Mucosa of rectum (tissue), 2 donors: Measurements from ENCODE around the gene ANKS1A.

Source experiments
- H3K27ac ChIP-seq, 2 donors: one replicate each; pipeline ENCODE4 v1.7.0; 2013; ENCODE audit warnings: inconsistent platforms in 2 of 2, low read depth in 2 of 2, low read length in 2 of 2
- H3K27me3 ChIP-seq, 2 donors: one replicate each; pipeline ENCODE4 v1.7.0; 2013; ENCODE audit warnings: low read length in 2 of 2; ENCODE audit not compliant: control insufficient read depth in 2 of 2, insufficient read depth in 2 of 2
- H3K36me3 ChIP-seq, 2 donors: one replicate each; pipeline ENCODE4 v1.7.0; 2013; ENCODE audit warnings: low read length in 2 of 2; ENCODE audit not compliant: control insufficient read depth in 2 of 2, insufficient read depth in 2 of 2
- H3K4me1 ChIP-seq, 2 donors: one replicate each; pipeline ENCODE4 v1.7.0; 2013; ENCODE audit warnings: low read length in 2 of 2, mild to moderate bottlenecking in 1 of 2; ENCODE audit not compliant: control insufficient read depth in 2 of 2, insufficient read depth in 2 of 2
- H3K4me3 ChIP-seq, 2 donors: one replicate each; pipeline ENCODE4 v1.7.0; 2013; ENCODE audit warnings: low read length in 2 of 2
- H3K9ac ChIP-seq, 2 donors: one replicate each; pipeline ENCODE4 v1.7.0; 2013; ENCODE audit warnings: low read length in 2 of 2, low read depth in 1 of 2, mild to moderate bottlenecking in 1 of 2
- H3K9me3 ChIP-seq, 2 donors: one replicate each; pipeline ENCODE4 v1.7.0; 2013; ENCODE audit warnings: low read length in 2 of 2; ENCODE audit not compliant: control insufficient read depth in 2 of 2
- donor health status: healthy.
- donor health status: Normal muscosa, but diverticular disease.

ANKS1A gene

DNA sequence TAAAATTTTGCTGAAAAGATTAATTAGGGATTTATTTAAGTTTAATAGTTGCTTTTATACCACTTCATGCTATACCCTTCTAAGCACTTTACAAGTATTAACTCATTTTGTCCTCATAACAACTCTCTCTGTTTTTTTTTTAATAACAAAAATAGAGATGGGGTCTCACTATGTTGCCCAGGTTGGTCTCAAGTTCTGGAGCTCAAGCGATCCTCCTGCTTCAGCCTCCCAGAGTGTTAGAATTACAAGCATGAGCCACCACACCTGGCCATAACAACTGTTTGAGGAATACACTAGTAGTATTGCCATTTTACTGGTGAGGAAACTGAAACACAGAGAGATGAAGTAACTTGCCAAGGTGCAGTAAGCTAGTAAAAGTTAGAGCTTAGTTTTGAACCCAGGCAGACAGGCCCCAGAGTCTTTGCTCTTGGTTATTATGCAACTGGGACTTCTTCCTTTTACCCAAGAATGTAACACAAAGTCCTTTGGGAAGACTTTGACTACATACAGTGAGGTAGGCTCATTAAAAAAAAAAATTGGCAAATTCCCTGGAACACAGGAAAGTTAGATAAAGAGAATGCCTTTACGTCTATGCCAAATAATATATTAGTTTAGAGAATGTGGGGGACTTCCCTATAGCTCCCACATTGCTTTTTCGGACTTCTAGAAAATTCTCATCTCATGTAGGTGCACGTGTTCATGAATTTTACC, 11.4 kb downstream of the ANKS1A start:
- no peak overlapping the region for H3K4me3 ChIP-seq
- no peaks in the 10 kb centered on the region for H3K27me3 ChIP-seq
- no peaks in the 10 kb centered on the region for H3K9me3 ChIP-seq
- no peaks in the 10 kb centered on the region for H3K4me1 ChIP-seq
- no peak overlapping the region for H3K9ac ChIP-seq
- no peak overlapping the region for H3K27ac ChIP-seq
- H3K36me3 ChIP-seq, result no peaks in the 10 kb centered on the region

DNA sequence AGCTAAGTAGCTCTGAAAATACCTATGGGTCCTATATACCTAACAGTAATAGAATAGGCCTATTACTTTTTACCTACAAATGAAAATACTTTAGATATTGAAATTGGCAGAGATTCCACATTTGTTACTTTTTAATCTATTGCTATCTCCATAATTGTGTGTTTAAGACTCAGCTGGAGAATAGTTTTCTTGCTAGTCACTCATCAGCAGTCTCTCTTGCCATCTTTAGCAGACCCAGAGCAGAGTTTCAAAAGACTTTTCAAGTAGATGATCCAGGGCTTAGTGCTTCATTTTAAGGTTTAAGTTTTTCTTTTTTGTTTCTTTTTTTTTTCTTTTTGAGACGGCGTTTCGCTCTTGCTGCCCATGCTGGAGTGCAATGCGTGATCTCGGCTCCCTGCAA, 12.9 kb downstream of the ANKS1A start:
- Histone ChIP-seq H3K9me3 (no peaks in the 10 kb centered on the region), H3K36me3 (no peaks in the 10 kb centered on the region), H3K9ac (no peak overlapping the region), H3K4me1 (no peaks in the 10 kb centered on the region), H3K4me3 (no peak overlapping the region), H3K27me3 (no peaks in the 10 kb centered on the region), H3K27ac (no peak overlapping the region)

DNA sequence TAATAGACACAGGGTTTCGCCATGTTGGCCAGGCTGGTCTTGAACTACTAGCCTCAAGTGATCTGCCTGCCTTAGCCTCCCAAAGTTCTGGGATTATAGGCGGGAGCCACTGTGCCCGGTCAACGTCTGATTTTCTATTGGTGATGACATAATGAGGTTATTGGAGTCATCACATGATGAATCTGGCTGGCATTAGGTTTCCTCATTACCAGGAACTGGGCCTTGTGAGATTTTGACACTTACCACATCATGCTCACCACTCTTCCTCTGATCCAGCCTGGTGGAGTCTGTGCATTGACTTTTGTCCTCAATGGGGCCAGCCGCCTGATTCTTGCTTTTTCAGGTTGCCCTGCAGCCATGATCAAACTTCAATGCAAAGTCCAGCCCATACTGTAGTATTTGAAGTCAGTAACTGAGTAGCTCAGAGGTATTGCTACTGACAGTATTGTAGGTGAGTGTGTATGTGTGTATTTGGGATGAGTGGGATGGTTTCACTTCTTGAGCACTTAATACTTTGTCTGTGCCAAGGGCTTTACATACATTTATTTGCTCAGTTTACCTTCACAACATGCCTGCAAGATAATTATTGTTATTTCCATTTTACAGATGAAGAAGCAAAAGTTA, 16.0 kb downstream of the ANKS1A start:
- Histone ChIP-seq H3K4me3 (no peak overlapping the region), H3K27ac (no peak overlapping the region), H3K27me3 (no peaks in the 10 kb centered on the region), H3K4me1 (no peaks in the 10 kb centered on the region), H3K9ac (no peak overlapping the region), H3K36me3 (no peaks in the 10 kb centered on the region), H3K9me3 (no peaks in the 10 kb centered on the region)

DNA sequence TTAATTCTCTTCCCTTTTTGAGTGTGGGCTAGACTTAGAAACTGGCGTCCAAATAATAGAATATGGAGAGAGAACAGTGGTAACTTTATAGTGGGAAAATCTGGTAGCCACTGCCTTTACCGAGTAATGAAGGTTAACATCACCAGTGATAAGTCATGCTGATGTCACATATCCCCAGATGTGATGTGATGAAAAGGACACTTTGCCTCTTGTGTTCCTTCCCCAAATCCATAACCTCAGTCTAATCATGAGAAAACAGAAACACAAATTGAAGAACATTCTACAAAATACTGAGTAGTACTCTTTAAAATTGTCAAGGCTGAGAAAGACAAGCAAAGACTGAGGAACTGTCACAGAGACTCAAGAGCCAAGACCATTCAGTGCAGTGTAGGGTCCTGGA, 17.8 kb downstream of the ANKS1A start:
- Histone ChIP-seq H3K4me1 (no peaks in the 10 kb centered on the region), H3K4me3 (no peak overlapping the region), H3K27ac (no peak overlapping the region), H3K27me3 (no peaks in the 10 kb centered on the region), H3K9me3 (no peaks in the 10 kb centered on the region), H3K9ac (no peak overlapping the region), H3K36me3 (no peaks in the 10 kb centered on the region)

DNA sequence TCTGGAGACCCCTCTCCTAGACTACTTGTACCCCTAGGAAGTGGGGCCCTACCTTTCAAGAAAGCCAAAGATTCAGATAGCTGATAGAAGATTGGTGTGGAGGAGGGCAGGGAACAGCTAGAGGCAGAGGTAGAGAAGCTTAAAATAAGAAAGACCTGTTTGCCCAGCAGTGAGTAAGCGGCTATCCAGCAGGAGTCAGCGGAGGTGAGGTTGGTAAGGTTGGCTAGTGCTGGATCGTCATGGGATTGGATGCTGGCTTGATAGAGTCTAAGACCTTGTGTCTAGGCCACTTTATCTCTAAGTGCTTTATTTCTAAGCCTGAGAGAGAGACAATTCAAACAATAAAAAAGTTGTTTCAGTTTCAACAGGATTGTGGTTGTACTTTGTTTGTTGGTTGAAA, 19.1 kb downstream of the ANKS1A start:
- no peaks in the 10 kb centered on the region for H3K4me1 ChIP-seq
- H3K9ac ChIP-seq, result no peak overlapping the region
- no peak overlapping the region for H3K27ac ChIP-seq
- no peaks in the 10 kb centered on the region for H3K36me3 ChIP-seq
- H3K27me3 ChIP-seq, result no peaks in the 10 kb centered on the region
- H3K4me3 ChIP-seq, result no peak overlapping the region
- no peaks in the 10 kb centered on the region for H3K9me3 ChIP-seq

DNA sequence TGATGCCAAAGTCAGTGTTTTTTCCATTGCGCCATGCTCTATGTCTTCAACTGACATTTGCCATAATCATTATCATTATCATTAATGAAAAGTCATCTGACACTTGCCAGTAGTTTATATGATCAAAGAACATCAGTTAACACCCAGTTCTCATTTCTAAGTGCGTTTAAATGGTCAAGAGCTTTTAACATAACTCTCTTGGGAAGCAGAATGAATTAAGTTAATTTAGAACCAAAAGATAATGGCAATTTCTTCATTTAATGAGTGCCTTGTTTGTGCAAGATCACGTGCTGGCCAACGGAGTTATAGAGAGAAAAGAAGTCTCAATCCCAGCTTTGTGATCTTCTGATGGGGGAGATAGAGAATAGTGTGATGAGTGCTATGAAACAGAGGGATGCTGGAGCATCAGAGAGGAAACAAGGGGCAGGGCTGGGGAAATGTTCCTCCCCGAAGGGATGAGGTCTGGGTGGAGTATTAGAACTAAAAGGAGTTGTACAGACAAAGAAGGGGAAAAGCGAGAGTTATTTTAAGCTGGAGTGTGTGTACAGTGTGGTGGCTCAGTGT, 20.3 kb downstream of the ANKS1A start:
- H3K36me3 ChIP-seq, result no peaks in the 10 kb centered on the region
- no peaks in the 10 kb centered on the region for H3K9me3 ChIP-seq
- no peaks in the 10 kb centered on the region for H3K27me3 ChIP-seq
- no peak overlapping the region for H3K4me3 ChIP-seq
- no peak overlapping the region for H3K9ac ChIP-seq
- no peaks in the 10 kb centered on the region for H3K4me1 ChIP-seq
- H3K27ac ChIP-seq, result no peak overlapping the region

DNA sequence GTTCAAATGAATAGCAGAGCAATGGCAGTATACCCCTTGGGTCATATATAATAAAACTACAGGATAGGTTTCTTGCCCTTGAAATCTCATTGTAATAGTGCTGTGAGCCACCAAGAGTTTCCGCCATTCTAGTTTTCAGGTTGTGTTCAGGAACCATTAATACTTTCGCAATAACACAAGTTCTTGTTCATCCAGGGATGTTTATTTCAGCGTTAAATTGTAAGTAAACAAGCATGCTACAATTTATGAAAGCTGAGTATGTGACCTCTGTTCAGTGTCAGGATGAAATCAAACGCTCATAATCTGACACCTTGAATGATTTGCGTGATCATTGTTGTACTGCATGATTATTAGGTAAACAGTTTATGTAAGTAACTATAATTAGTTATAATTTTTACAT, 22.8 kb downstream of the ANKS1A start:
- H3K36me3 ChIP-seq, result no peaks in the 10 kb centered on the region
- H3K9me3 ChIP-seq, result no peaks in the 10 kb centered on the region
- H3K4me3 ChIP-seq, result no peak overlapping the region
- H3K4me1 ChIP-seq, result no peaks in the 10 kb centered on the region
- H3K9ac ChIP-seq, result no peak overlapping the region
- no peak overlapping the region for H3K27ac ChIP-seq
- no peaks in the 10 kb centered on the region for H3K27me3 ChIP-seq

DNA sequence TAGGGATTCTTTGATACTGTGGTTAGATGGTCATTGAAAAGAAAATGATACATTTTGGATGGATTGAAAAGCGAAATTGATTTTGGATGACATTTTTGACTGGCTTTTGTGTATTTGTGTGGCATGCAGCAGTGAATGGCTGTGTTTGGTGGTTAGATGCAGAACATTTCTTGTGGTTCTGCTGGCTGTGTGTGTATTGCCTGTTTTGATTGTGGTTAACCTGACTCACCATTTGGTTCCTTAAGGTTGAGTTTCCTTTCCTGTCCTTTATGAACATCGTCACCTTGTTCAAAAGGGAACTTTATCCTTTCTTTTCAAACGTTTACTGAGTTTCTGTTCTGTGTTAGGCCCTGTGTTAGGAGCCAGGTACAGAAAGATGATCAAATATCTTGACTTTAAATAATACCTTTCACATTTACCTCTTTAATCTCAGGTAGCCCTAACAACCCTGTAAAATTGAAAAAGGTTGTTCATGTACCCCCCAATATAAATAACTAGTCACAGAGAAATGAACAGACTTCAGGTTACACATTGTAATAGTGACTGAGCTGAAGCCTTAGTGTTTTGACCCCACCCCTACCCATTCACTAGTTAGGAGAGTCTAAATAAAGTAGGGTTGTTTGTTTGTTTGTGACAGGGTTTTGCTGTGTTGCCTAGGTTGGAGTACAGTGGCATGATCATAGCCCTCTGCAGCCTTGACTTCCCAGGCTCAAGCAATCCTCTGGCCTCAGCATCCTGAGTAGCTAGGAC, 23.8 kb downstream of the ANKS1A start:
- H3K27me3 ChIP-seq, result no peaks in the 10 kb centered on the region
- no peak overlapping the region for H3K4me3 ChIP-seq
- H3K9me3 ChIP-seq, result no peaks in the 10 kb centered on the region
- no peaks in the 10 kb centered on the region for H3K36me3 ChIP-seq
- H3K9ac ChIP-seq, result no peak overlapping the region
- H3K27ac ChIP-seq, result no peak overlapping the region
- no peaks in the 10 kb centered on the region for H3K4me1 ChIP-seq

DNA sequence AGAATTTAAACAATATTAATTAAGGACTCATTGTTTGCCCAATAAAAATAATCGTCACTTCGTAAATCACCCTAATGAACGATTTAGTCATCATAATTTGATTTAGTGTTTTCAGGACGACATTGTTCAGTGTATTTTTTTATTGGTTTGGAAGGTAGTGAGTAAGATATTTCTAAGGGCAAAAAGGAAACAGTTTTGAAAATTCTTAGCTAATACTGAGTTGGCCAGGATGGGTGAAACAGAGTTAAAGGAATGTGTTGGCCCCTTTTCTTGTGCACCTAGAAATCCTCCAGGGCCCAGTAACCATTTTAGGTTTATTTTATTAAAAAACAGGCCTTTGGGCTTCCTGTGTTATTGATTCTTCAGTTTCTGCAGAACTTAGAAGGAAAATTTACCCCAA, 25.3 kb downstream of the ANKS1A start:
- no peak overlapping the region for H3K4me3 ChIP-seq
- H3K4me1 ChIP-seq, result no peaks in the 10 kb centered on the region
- no peak overlapping the region for H3K27ac ChIP-seq
- no peaks in the 10 kb centered on the region for H3K9me3 ChIP-seq
- H3K27me3 ChIP-seq, result no peaks in the 10 kb centered on the region
- no peak overlapping the region for H3K9ac ChIP-seq
- H3K36me3 ChIP-seq, result no peaks in the 10 kb centered on the region

DNA sequence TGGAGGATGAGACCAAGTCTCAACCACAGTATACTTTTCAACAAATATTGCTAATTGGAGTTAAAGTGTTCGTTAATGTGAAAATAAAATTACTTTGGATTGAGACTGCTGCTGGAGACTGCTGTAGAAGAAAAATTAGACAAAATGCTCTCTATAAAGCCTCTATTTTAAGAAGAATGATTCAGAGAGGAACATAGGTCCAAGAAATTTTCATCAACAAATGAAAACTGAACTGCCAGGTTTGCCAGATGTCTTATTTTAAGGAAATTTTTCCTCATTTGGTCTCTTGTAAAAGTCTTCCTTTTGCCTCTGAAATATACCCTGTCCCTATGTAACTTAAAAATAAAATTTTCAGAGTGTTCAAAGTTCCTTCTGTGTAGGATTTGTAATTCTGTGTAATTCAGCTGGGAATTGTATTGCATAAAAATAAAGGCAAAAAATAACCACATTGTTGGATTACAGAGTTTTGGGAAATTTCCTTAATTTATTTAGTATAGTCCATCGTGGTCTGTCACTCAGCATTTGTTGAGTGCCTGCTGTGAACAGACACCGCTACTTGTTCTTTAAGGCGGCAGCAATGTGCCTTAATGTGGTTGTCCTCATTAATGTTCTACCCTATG, 27.4 kb downstream of the ANKS1A start:
- H3K4me1 ChIP-seq, result no peaks in the 10 kb centered on the region
- no peaks in the 10 kb centered on the region for H3K9me3 ChIP-seq
- no peak overlapping the region for H3K9ac ChIP-seq
- no peak overlapping the region for H3K27ac ChIP-seq
- no peak overlapping the region for H3K4me3 ChIP-seq
- no peaks in the 10 kb centered on the region for H3K27me3 ChIP-seq
- H3K36me3 ChIP-seq, result no peaks in the 10 kb centered on the region
